ENCODE data around the gene FEM1A. TPM values are rescaled to one million over a fixed set of nuclear protein-coding genes. Genes with fewer than 3 reads are reported as not detected.

The FEM1A gene
- polyA plus RNA-seq, 1 donor from 2014 or later, result 8.7 TPM

- no peaks in the 10 kb centered on the region for H3K9me3 ChIP-seq (ENCODE audit: low read length)
- no peaks in the 10 kb centered on the region for H3K27me3 ChIP-seq (ENCODE audit: insufficient read depth, low read depth, low read length)
- no peak overlapping the region for H3K27ac ChIP-seq (ENCODE audit: low read length)
- H3K9me2 ChIP-seq (ENCODE audit: insufficient read depth, low read length), result no peaks in the 10 kb centered on the region
- peak overlapping the region; percentile 2 for H3K9ac ChIP-seq (ENCODE audit: low read length)
- TF ChIP-seq RAD21 (conservative IDR thresholded peaks at IDR 0.05), result no peak
- TF ChIP-seq TAF1 (IDR thresholded peaks at IDR 0.05; ENCODE audit: low read depth), result no peak
- TF ChIP-seq EP300 (conservative IDR thresholded peaks at IDR 0.05; ENCODE audit: poor library complexity, severe bottlenecking), result no peak
- TF ChIP-seq MXI1 (conservative IDR thresholded peaks at IDR 0.05; ENCODE audit: poor library complexity, severe bottlenecking), result no peak
- no peak for TF ChIP-seq POLR2AphosphoS5 (IDR thresholded peaks at IDR 0.05)
- no peak for TF ChIP-seq REST (IDR thresholded peaks at IDR 0.05; ENCODE audit: borderline replicate concordance)
- TF ChIP-seq CTCF (IDR thresholded peaks at IDR 0.05; ENCODE audit: poor library complexity, severe bottlenecking), result no peak
- TF ChIP-seq SMC3 (conservative IDR thresholded peaks at IDR 0.05; ENCODE audit: poor library complexity), result no peak
- TF ChIP-seq EZH2 (IDR thresholded peaks at IDR 0.05; ENCODE audit: borderline replicate concordance, insufficient read depth, low read length, poor library complexity, severe bottlenecking), result no peak
- peak overlapping the region; percentile 30 for H2AFZ ChIP-seq (ENCODE audit: low read depth, low read length)
- H4K20me1 ChIP-seq (ENCODE audit: insufficient read depth), result no peaks in the 10 kb centered on the region
- H3K4me3 ChIP-seq (ENCODE audit: low read length), result peak overlapping the region; percentile 56
- H3K36me3 ChIP-seq (ENCODE audit: insufficient read depth, low read length), result no peaks in the 10 kb centered on the region
- no peaks in the 10 kb centered on the region for H3F3A ChIP-seq (ENCODE audit: insufficient read depth, low read length, poor library complexity, severe bottlenecking)
- no peaks in the 10 kb centered on the region for H3K79me2 ChIP-seq (replicated peaks; ENCODE audit: insufficient read depth, low read length)
- no peak overlapping the region for H3K4me2 ChIP-seq (ENCODE audit: low read length)
Observed at GRCh38 chr19:4816202-4816949, 24.8 kb downstream of the FEM1A start.

- H3K36me3 ChIP-seq (ENCODE audit: insufficient read depth, low read length), result no peaks in the 10 kb centered on the region
- H3K9ac ChIP-seq (ENCODE audit: low read length), result no peak overlapping the region
- no peak overlapping the region for H3K27ac ChIP-seq (ENCODE audit: low read length)
- no peaks in the 10 kb centered on the region for H3K9me2 ChIP-seq (ENCODE audit: insufficient read depth, low read length)
- TF ChIP-seq EZH2 (IDR thresholded peaks at IDR 0.05; ENCODE audit: borderline replicate concordance, insufficient read depth, low read length, poor library complexity, severe bottlenecking) (no peak), MXI1 (conservative IDR thresholded peaks at IDR 0.05; ENCODE audit: poor library complexity, severe bottlenecking) (no peak), EP300 (conservative IDR thresholded peaks at IDR 0.05; ENCODE audit: poor library complexity, severe bottlenecking) (no peak)
- H3F3A ChIP-seq (ENCODE audit: insufficient read depth, low read length, poor library complexity, severe bottlenecking), result no peaks in the 10 kb centered on the region
- no peak overlapping the region for H3K4me3 ChIP-seq (ENCODE audit: low read length)
- H3K4me2 ChIP-seq (ENCODE audit: low read length), result no peak overlapping the region
- H4K20me1 ChIP-seq (ENCODE audit: insufficient read depth), result no peaks in the 10 kb centered on the region
- H3K9me3 ChIP-seq (ENCODE audit: low read length), result no peaks in the 10 kb centered on the region
- H3K27me3 ChIP-seq (ENCODE audit: insufficient read depth, low read depth, low read length), result no peaks in the 10 kb centered on the region
- no peak overlapping the region for H2AFZ ChIP-seq (ENCODE audit: low read depth, low read length)
- no peaks in the 10 kb centered on the region for H3K79me2 ChIP-seq (replicated peaks; ENCODE audit: insufficient read depth, low read length)
Observed at GRCh38 chr19:4816950-4817278, 25.4 kb downstream of the FEM1A start.

Data from neural cell (in vitro differentiated cells).